ENCODE results near the gene ADAMTS7.

- TF ChIP-seq POLR2AphosphoS5 (IDR thresholded peaks at IDR 0.05) (no peak), CTCF (IDR thresholded peaks at IDR 0.05) (no peak)
Observed at GRCh38 chr15:78778422-78778821, 32.8 kb downstream of the ADAMTS7 start.
